BLaER1 treated with 17β-estradiol and CSF1 and Interleukin-3, amounts not matched to agents 10 nM and 100 nM (cell line): ENCODE measurements around the gene TAF1C.

Experiments used
- H3K27ac ChIP-seq, 11 experiments: shearing (Covaris generic); formaldehyde crosslinking; 2 replicates each; pipeline ENCODE4 v1.8.1; 2022
- H3K27me3 ChIP-seq, 11 experiments: shearing (Covaris generic); formaldehyde crosslinking; 2 replicates each; pipeline ENCODE4 v1.8.1; 2022
- H3K36me3 ChIP-seq, 11 experiments: shearing (Covaris generic); formaldehyde crosslinking; 2 replicates each; pipeline ENCODE4 v1.8.1; 2022
- H3K4me1 ChIP-seq, 10 experiments: shearing (Covaris generic); formaldehyde crosslinking; 2 replicates each; pipeline ENCODE4 v1.8.1; 2022
- H3K4me2 ChIP-seq, 11 experiments: shearing (Covaris generic); formaldehyde crosslinking; 2 replicates each; pipeline ENCODE4 v1.8.1; 2022
- H3K4me3 ChIP-seq, 10 experiments: shearing (Covaris generic); formaldehyde crosslinking; 2 replicates each; pipeline ENCODE4 v1.8.1; 2022
- H3K9ac ChIP-seq, 11 experiments: shearing (Covaris generic); formaldehyde crosslinking; 2 replicates each; pipeline ENCODE4 v1.8.1; 2022
- H3K9me3 ChIP-seq, 11 experiments: shearing (Covaris generic); formaldehyde crosslinking; replicated peaks in 1 of 11; 2 replicates each; pipeline ENCODE4 v1.8.1; 2022
- H4K20me1 ChIP-seq, 11 experiments: shearing (Covaris generic); formaldehyde crosslinking; 2 replicates each; pipeline ENCODE4 v1.8.1; 2022
- Cebpa-rat ChIP-seq, 11 experiments: shearing (Covaris generic); IDR thresholded peaks; 2 replicates each; pipeline ENCODE4 v1.8.1; 2022

Gene TAF1C

GRCh38 chr16:84137287-84137686, 49.6 kb downstream of the TAF1C start:
- H3K27ac ChIP-seq = no peak overlapping the region
- peaks cover 17 to 46% (median 28%) of the 10 kb centered on the region in 10 experiments for H3K4me1 ChIP-seq
- peaks cover 0 to 8% (median 0%) of the 10 kb centered on the region in 11 experiments; a peak in 4 of 22 replicates for H3K36me3 ChIP-seq
- TF ChIP-seq Cebpa-rat (IDR thresholded peaks at IDR 0.05) = no peak
- no peaks in the 10 kb centered on the region for H3K27me3 ChIP-seq
- H3K9ac ChIP-seq = peak overlapping the region in 1 of 11 experiments; percentile 1; a peak in 1 of 22 replicates
- H3K9me3 ChIP-seq = no peaks in the 10 kb centered on the region
- H3K4me3 ChIP-seq = no peak overlapping the region
- peaks cover 24 to 91% (median 45%) of the 10 kb centered on the region in 11 experiments; a peak in 21 of 22 replicates for H4K20me1 ChIP-seq
- H3K4me2 ChIP-seq = peak overlapping the region in 5 of 11 experiments; percentile 6 to 38 (median 10); a peak in 6 of 22 replicates

GRCh38 chr16:84136331-84137125, 50.3 kb downstream of the TAF1C start:
- no peak for TF ChIP-seq Cebpa-rat (IDR thresholded peaks at IDR 0.05)
- Histone ChIP-seq H4K20me1 (peaks cover 24 to 91% (median 39%) of the 10 kb centered on the region in 11 experiments; a peak in 21 of 22 replicates), H3K4me3 (no peak overlapping the region), H3K27ac (no peak overlapping the region), H3K27me3 (no peaks in the 10 kb centered on the region), H3K9ac (no peak overlapping the region), H3K4me2 (peak overlapping the region in 3 of 11 experiments; percentile 8 to 16 (median 10); a peak in 2 of 22 replicates), H3K4me1 (peaks cover 17 to 40% (median 29%) of the 10 kb centered on the region in 10 experiments), H3K9me3 (no peaks in the 10 kb centered on the region), H3K36me3 (peaks cover 0 to 8% (median 0%) of the 10 kb centered on the region in 11 experiments; a peak in 4 of 22 replicates)

DNA sequence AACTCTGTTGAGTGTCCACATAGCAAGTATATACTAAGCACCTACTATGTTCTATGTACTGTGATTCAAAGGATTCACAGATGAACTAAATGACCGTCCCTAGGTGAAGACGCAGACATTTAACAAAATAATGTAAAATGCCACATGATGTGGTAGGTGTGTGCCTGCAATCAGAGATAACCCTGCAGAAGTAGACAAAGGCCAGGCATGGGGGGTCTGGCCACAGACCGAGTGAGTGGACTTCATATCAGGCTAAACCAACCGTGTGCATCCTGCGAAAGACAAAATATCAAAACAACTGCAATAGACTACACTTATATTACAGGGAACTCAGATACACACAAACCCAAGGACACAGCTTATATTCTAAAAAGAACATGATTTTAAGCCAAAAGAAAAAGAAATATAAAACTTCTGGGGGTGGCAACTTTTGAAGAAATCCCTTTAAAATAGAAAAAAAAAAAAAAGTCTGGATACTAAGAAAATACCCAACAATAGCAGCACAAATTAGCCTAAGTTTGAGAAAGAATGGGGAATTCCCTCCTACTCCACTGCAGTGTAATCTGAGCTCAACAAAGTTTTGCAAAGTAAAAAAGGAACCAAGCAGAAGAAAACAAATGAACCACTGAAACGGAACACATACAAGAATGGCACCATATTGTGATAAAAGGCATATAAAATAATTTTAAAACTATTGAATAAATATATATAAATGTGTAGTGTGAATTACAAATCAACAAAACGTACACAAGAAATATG, 54.2 kb downstream of the TAF1C start:
- H3K9ac ChIP-seq = no peak overlapping the region

GRCh38 chr16:84131117-84131516, 55.7 kb downstream of the TAF1C start:
- Histone ChIP-seq H3K9me3 (no peaks in the 10 kb centered on the region), H3K9ac (no peak overlapping the region), H3K27me3 (no peaks in the 10 kb centered on the region), H3K36me3 (peaks cover 17 to 55% (median 35%) of the 10 kb centered on the region in 11 experiments; a peak in 21 of 22 replicates), H3K4me3 (no peak overlapping the region), H3K4me1 (peaks cover 0 to 19% (median 0%) of the 10 kb centered on the region in 10 experiments; a peak in 6 of 20 replicates), H3K27ac (no peak overlapping the region), H3K4me2 (no peak overlapping the region), H4K20me1 (peaks cover 3 to 41% (median 7%) of the 10 kb centered on the region in 11 experiments; a peak in 18 of 22 replicates)
- no peak for TF ChIP-seq Cebpa-rat (IDR thresholded peaks at IDR 0.05)

More for the DNA sequence above, 54.2 kb downstream of the TAF1C start:
- Histone ChIP-seq H3K27ac (no peak overlapping the region), H3K36me3 (peaks cover 17 to 42% (median 33%) of the 10 kb centered on the region in 11 experiments; a peak in 21 of 22 replicates), H4K20me1 (peaks cover 14 to 57% (median 22%) of the 10 kb centered on the region in 11 experiments; a peak in 19 of 22 replicates), H3K9me3 (no peaks in the 10 kb centered on the region), H3K4me3 (no peak overlapping the region), H3K4me2 (peak overlapping the region in 2 of 11 experiments; percentile 17 to 45; a peak in 3 of 22 replicates), H3K27me3 (no peaks in the 10 kb centered on the region), H3K4me1 (peaks cover 0 to 19% (median 13%) of the 10 kb centered on the region in 10 experiments; a peak in 15 of 20 replicates)
- no peak for TF ChIP-seq Cebpa-rat (IDR thresholded peaks at IDR 0.05)
